GM06990 (cell line): ENCODE data around the gene AMHR2.
"Not testable (repeated sequence)": the region's sequence is repeated elsewhere in the genome, so short reads cannot be mapped to it uniquely, and the experiment has no call there.

Source experiments
- DNase-seq: peaks from one replicate; pipeline ENCODE4 v3.0.0-alpha.2; 2011; ENCODE audit not compliant: insufficient read length; ENCODE audit errors: extremely low read depth
- H3K27me3 ChIP-seq: replicated peaks from 2 replicates; pipeline ENCODE4 v1.6.0; 2011; ENCODE audit warnings: low read length; ENCODE audit not compliant: control insufficient read depth, insufficient read depth
- H3K36me3 ChIP-seq: 2 replicates; pipeline ENCODE4 v1.5.1; 2011; ENCODE audit warnings: low read length; ENCODE audit not compliant: control insufficient read depth, insufficient read depth
- H3K4me3 ChIP-seq: replicated peaks from 2 replicates; pipeline ENCODE4 v1.5.1; 2011; ENCODE audit warnings: low read depth, mild to moderate bottlenecking, control low read depth, low read length
- TF ChIP-seq, protein P1 (sequence below): IDR thresholded peaks from 2 replicates; pipeline ENCODE4 v1.5.1; 2011; ENCODE audit warnings: low read length, control low read depth, mild to moderate bottlenecking, inconsistent platforms; ENCODE audit not compliant: insufficient read depth, poor library complexity, severe bottlenecking

The AMHR2 gene

DNA sequence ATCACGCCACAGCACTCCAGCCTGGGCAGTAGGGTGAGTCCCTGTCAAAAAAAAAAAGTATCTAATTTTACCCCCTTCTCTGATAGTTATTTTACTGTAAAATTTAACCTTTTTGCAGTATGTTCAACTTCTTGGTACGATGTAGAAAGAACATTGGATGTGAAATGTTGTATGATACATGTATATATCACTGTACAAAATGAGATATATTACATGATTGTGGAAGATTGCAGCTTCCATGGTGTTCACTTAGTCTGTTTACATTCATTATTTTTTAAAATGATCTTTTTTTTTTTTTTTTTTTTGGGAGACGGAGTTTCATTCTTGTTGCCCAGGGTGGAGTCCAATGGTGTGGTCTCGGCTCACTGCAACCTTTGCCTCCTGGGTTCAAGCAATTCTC, 34.7 kb upstream of the AMHR2 start:
- Histone ChIP-seq H3K36me3 (peaks cover 1% of the 10 kb centered on the region), H3K4me3 (no peak overlapping the region), H3K27me3 (no peaks in the 10 kb centered on the region)
- no peak for DNase-seq
- TF ChIP-seq, protein P1, sequence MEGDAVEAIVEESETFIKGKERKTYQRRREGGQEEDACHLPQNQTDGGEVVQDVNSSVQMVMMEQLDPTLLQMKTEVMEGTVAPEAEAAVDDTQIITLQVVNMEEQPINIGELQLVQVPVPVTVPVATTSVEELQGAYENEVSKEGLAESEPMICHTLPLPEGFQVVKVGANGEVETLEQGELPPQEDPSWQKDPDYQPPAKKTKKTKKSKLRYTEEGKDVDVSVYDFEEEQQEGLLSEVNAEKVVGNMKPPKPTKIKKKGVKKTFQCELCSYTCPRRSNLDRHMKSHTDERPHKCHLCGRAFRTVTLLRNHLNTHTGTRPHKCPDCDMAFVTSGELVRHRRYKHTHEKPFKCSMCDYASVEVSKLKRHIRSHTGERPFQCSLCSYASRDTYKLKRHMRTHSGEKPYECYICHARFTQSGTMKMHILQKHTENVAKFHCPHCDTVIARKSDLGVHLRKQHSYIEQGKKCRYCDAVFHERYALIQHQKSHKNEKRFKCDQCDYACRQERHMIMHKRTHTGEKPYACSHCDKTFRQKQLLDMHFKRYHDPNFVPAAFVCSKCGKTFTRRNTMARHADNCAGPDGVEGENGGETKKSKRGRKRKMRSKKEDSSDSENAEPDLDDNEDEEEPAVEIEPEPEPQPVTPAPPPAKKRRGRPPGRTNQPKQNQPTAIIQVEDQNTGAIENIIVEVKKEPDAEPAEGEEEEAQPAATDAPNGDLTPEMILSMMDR = no peak

DNA sequence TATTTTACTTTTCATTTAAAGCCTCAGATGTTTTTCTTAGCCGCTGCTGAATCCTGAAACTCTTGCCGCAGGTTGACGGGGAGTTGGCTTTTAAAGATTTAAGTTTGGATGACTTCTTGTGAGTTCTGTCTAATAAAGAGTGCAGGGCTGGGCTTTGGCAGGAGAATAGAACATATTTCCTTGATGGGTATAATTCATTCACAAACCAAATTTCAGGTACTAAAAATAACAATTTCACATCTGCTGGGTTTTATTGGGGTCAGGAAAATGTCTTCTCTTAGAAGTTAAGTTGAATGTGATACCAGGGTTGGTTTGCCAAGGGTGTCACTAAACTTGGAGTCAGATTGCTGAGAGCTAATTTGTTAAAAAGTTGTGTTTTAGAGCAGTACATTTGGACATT, 34.0 kb upstream of the AMHR2 start:
- TF ChIP-seq, protein P1 = no peak
- Histone ChIP-seq H3K36me3 (no peaks in the 10 kb centered on the region; the same call in none of the 2 replicates), H3K4me3 (no peak overlapping the region), H3K27me3 (no peaks in the 10 kb centered on the region)
- DNase-seq = no peak

DNA sequence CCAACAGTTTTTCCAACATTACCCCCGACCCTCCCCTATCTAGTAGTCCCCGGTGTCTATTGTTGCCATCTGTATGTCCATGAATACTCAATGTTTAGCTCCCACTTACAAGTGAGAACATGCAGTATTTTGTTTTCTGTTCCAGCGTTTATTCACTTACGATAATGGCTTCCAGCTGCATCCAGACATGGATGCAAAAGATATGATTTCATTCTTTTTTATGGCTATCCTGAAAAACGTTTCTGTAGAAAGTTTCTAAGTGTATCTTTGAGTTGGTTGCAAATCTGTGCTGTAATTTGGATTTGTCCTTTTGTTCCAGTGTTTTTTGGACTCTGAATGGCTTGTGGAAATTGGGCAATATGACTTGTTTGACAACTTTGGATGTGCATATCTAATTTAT, 31.9 kb upstream of the AMHR2 start:
- Histone ChIP-seq H3K4me3 (no peak overlapping the region), H3K27me3 (no peaks in the 10 kb centered on the region), H3K36me3 (no peaks in the 10 kb centered on the region)
- DNase-seq = no peak
- TF ChIP-seq, protein P1 = no peak

DNA sequence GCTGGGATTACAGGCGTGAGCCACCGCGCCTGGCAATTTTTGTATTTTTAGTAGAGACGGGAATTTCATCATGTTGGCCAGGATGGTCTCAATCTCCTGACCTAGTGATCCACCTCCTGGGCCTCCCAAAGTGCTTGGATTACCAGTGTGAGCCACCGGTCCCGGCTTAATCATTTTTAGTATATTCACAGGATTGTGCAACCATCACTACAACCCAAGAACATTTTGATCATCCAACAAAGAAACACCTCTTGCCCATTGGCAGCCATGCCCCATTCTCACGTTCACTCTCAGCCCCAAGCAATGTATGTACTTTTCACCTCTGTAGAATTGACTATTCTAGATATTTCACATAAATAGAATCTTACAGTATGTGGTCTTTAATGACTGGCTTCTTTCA, 23.8 kb upstream of the AMHR2 start:
- DNase-seq = no peak
- Histone ChIP-seq H3K4me3 (no peak overlapping the region), H3K36me3 (no peaks in the 10 kb centered on the region; the same call in 1 of the 2 replicates), H3K27me3 (no peaks in the 10 kb centered on the region)
- TF ChIP-seq, protein P1 = no peak

DNA sequence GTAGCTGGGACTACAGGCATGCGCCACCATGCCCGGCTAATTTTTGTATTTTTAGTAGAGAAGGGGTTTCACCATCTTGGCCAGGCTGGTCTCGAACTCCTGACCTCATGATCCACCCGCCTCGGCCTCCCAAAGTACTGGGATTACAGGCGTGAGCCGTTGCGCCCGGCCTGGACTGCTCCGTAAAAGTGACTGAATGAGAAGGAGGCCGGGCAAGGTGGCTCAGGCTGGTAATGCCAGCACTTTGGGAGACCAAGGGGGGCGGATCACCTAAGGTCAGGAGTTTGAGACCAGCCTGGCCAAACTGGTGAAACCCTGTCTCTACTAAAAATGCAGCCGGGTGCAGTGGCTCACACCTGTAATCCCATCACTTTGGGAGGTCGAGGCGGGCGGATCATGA, 21.3 kb upstream of the AMHR2 start:
- DNase-seq, H3K4me3 ChIP-seq, H3K36me3 ChIP-seq, H3K27me3 ChIP-seq: not testable (repeated sequence)

DNA sequence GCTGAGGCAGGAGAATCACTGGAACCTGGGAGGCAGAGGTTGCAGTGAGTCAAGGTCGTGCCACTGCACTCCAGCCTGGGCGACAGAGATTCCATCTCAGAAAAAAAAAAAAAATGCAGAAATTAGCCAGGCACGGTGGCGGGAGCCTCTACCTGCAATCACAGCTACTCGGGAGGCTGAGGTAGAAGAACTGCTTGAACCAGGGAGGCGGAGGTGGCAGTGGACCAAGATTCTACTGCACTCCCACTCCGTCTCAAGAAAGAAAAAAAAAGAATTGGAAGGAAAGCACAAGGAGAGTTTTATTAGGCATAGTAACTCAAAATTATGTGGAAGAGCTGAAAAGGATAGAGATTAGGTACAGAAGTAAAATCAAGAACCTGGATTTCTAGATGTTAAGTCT, 20.8 kb upstream of the AMHR2 start:
- Histone ChIP-seq H3K4me3 (no peak overlapping the region), H3K36me3 (peaks cover 3% of the 10 kb centered on the region; the same call in 1 of the 2 replicates), H3K27me3 (no peaks in the 10 kb centered on the region)
- DNase-seq = no peak
- TF ChIP-seq, protein P1 = no peak
